ENCODE data around the gene COL8A2. TPM values are rescaled to one million over a fixed set of nuclear protein-coding genes. Genes with fewer than 3 reads are reported as not detected.

COL8A2 gene
- total and polyA plus RNA-seq, 2 of the 4 experiments (the other 2 are of a cell fraction) = 0.54 to 1.1 TPM

GRCh38 chr1:36142121-36142520 lies 17.1 kb upstream of the COL8A2 start:
- dilution Hi-C loops (cut with HindIII; ENCODE audit: low sequenced_read_pairs, unreplicated experiment) = no loop called here
- no peak overlapping the region for H3K4me3 ChIP-seq (ENCODE audit: insufficient read depth, low read depth, low read length)
- H2AK5ac ChIP-seq (ENCODE audit: low read depth, low read length) = no peak overlapping the region
- no peak overlapping the region for H2BK20ac ChIP-seq (ENCODE audit: low read depth, low read length)
- WGBS, 2 experiments (ENCODE audit: extremely low coverage in 2 of 2, insufficient read length in 1 of 2) = no CpG with 5 or more reads among the region's 1 CpG
- POLR2A ChIA-PET (ENCODE audit: unreplicated experiment) = no interaction called here
- no peak overlapping the region for H3K27ac ChIP-seq (ENCODE audit: insufficient read depth, low read length)
- peaks cover 12% of the 10 kb centered on the region; the same call in 1 of the 2 replicates for H4K20me1 ChIP-seq (ENCODE audit: insufficient read depth, low read length)
- BruUV-seq (replicated peaks) = no TSS peak
- no peak overlapping the region for H2BK15ac ChIP-seq (ENCODE audit: low read depth, low read length)
- in situ Hi-C loops (cut with MboI; ENCODE audit: low sequenced_read_pairs) = no loop called here
- H3K4ac ChIP-seq (ENCODE audit: low read depth, low read length) = no peak overlapping the region; the same call in 1 of the 2 replicates
- no peak overlapping the region for H3K4me2 ChIP-seq (ENCODE audit: low read depth, low read length)
- H3K23ac ChIP-seq (ENCODE audit: low read depth, low read length) = no peak overlapping the region
- no peak overlapping the region for H4K5ac ChIP-seq (ENCODE audit: low read depth, low read length)
- no peak overlapping the region for H3K9ac ChIP-seq (ENCODE audit: low read depth, low read length)
- H3K4me1 ChIP-seq (ENCODE audit: control insufficient read depth, insufficient read depth, low read length) = peaks cover 1% of the 10 kb centered on the region
- ATAC-seq (ENCODE audit: low read depth) = no peak
- intact Hi-C loops (cut with micrococcal nuclease) = no loop called here
- no peak overlapping the region for H3K14ac ChIP-seq (replicated peaks; ENCODE audit: low read depth, low read length)
- TF ChIP-seq FOS (IDR thresholded peaks at IDR 0.05; ENCODE audit: low read depth, low read length) (no peak), SMC3 (IDR thresholded peaks at IDR 0.05; ENCODE audit: low read depth, low read length) (no peak), ELK1 (IDR thresholded peaks at IDR 0.05; ENCODE audit: borderline replicate concordance, low read depth, low read length) (no peak), RCOR1 (IDR thresholded peaks at IDR 0.05; ENCODE audit: insufficient replicate concordance, low read length) (no peak), BHLHE40 (IDR thresholded peaks at IDR 0.05; ENCODE audit: low read depth, low read length) (no peak), NFE2L2 (IDR thresholded peaks at IDR 0.05; ENCODE audit: low read depth, low read length) (no peak), MAFK (IDR thresholded peaks at IDR 0.05; ENCODE audit: low read depth, low read length) (no peak), USF2 (IDR thresholded peaks at IDR 0.05; ENCODE audit: low read depth, low read length) (no peak)
- H3K9me1 ChIP-seq (ENCODE audit: insufficient read depth, low read length) = peaks cover 14% of the 10 kb centered on the region
- H3K9me3 ChIP-seq (ENCODE audit: control insufficient read depth, insufficient read depth, low read length) = no peaks in the 10 kb centered on the region
- H2AFZ ChIP-seq (replicated peaks; ENCODE audit: low read length, poor library complexity) = no peak overlapping the region
- peak overlapping the region in 1 of 2 experiments; percentile 37; a peak in 1 of 4 replicates for H4K8ac ChIP-seq (ENCODE audit: low read depth in 2 of 2, low read length in 2 of 2)
- H2AK9ac ChIP-seq (replicated peaks; ENCODE audit: low read depth, low read length, poor library complexity) = no peak overlapping the region
- H3K36me3 ChIP-seq (ENCODE audit: control insufficient read depth, insufficient read depth, low read length) = peaks cover 18% of the 10 kb centered on the region
- peaks cover 31 to 71% of the 10 kb centered on the region in 2 experiments for H3K79me1 ChIP-seq (ENCODE audit: low read depth in 1 of 2, low read length in 2 of 2)
- no peak overlapping the region for H3K18ac ChIP-seq (ENCODE audit: low read depth, low read length)
- H2BK5ac ChIP-seq (ENCODE audit: low read depth, low read length, poor library complexity, severe bottlenecking) = no peak overlapping the region
- 0 out of 2 replicates have a peak overlapping the region, but pooled peaks have one; percentile 21 for H2BK120ac ChIP-seq (ENCODE audit: low read depth, low read length)
- no peaks in the 10 kb centered on the region for H3K27me3 ChIP-seq (ENCODE audit: control insufficient read depth, insufficient read depth, low read length)
- no peak for DNase-seq
- CTCF ChIA-PET = interaction anchor here (0.8 to 1.2 kb wide), 2 partner anchors 42 to 46 kb away, joined by 3 read pairs; no protein-coding TSS in a partner anchor
- no peak overlapping the region for H3K56ac ChIP-seq (ENCODE audit: extremely low read depth, insufficient read depth, low read length)
- no peak overlapping the region for H4K91ac ChIP-seq (ENCODE audit: insufficient read depth, low read depth, low read length)
